GM18867 (cell line): ENCODE data around the gene AP5B1.
"Not testable (repeated sequence)": the region's sequence is repeated elsewhere in the genome, so short reads cannot be mapped to it uniquely, and the experiment has no call there.

Source experiments
- ATAC-seq: cut with Tn5 transposase; IDR thresholded peaks from one replicate; pipeline ENCODE4 v1.9.1; 2021; ENCODE audit warnings: mild to moderate bottlenecking, moderate library complexity; ENCODE audit not compliant: unreplicated experiment

AP5B1 gene

DNA sequence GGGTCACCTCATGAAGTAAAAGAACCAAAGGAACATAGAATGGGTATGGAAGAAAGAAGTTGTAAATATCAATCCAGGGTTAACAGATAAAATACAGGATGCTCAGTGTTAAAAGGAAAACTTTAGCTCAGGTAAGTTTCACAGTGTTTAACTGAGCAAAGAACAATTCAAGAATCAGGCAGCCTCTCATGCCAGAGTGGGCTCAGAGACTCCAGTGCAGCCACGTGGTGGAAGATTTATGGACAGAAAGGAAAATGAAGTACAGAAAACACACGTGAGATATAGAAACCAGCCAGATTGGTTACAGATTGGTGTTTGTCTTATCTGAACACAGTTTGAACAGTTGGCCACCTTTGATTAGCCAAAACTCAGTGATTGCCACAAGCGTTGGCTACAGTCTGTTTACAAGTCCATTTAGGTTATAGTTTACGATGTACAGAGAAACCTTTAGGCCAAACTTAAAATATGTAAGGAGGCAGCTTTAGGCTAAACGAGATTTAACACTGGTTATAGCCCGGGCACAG, 9.1 kb downstream of the AP5B1 start:
- ATAC-seq = no peak

DNA sequence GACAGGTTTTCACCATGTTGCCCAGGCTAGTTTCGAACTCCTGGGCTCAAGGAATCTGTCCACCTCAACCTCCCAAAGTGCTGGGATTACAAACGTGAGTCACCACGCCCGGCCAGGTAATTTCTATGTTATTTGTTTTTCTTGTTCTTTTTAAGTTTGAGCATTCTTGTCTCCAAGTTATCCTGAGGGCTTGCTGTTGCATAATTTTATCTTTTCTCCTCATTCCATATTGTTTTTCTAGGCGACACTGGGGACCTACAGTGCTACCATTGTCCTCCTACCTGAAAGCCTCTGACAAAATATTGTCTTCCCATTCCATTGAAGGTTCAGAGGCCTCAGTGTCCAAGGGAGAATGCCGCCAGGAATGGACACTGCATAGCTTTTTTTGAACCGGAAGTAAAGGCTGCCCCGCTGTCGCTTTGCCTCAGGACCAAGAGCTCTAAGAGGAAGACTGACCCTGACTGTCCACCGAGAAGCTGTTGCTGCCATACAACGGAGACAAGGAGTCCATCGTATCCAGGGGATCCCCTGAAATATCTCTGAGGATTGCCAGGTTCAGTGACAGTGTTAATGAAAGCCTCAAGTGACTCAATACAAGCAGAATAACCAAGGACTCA, 9.7 kb downstream of the AP5B1 start:
- no peak for ATAC-seq

DNA sequence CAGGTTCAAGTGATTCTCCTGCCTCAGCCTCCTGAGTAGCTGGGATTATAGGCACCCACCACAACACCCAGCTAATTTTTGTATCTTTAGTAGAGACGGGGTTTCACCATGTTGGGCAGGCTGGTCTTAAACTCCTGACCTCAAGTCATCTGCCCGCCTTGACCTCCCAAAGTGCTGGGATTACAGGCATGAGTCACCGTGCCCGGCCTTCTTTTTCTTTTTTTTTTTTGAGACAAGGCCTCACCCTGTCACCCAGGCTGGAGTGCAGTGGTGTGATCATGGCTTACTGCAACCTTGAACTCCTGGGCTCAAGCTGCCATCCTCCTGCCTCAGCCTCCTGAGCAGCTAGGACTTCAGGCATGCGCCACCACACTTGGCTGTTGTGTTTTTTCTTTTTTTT, 13.0 kb downstream of the AP5B1 start:
- ATAC-seq = not testable (repeated sequence)

DNA sequence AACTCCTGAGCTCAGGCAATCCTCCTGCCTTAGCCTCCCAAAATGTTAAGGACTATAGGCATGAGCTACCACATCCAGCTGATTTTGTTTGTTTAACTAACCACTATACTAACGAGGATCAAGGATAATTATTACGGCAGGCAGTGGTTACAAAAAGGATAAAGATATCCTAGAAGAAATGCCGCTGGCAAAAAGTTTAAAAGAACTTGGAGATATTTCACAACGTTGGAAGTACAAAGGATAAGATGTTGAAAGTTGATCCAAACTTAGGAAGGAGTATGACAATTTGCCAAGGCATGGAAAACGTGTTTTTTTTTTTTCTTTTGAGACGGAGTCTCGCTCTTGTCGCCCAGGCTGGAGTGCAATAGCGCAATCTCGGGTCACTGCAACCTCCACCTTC, 13.4 kb downstream of the AP5B1 start:
- no peak for ATAC-seq

DNA sequence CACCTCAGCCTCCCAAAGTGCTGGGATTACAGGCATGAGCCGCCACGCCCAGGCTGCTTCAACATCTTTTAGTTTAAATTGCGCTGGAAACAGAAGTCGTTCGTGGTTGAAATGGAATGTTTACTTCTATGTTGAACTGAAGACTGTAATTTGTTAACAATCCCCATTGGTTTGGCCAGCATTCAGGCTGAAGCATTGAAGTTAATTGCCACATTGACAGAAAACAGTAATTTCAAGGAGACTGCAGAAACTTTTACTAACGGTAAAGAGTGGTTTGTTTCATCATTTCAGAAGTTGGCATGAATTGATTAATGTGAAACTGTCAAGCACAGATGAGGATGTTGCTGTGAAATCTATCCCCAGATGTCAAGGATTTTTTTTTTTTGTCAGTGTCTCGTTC, 14.2 kb downstream of the AP5B1 start:
- no peak for ATAC-seq

DNA sequence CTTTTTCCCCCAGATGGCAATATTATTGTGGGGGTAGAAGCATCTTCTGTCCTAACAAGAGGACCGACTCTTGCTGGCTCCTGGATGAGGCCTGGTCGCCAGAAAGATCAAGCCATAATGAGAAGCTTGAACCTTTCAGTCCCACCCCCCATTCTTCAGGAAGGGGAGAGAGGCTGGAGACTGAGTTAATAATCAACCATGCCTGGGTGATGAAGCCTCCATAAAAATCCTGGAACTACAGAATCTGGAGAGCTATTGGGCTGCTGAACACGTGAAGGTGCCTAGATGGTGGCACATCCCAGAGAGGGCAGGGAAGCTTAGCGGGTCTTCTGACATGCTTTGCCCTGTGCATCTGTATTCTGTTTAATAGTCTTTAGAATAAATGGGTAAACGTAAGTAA, 16.3 kb downstream of the AP5B1 start:
- ATAC-seq = no peak

DNA sequence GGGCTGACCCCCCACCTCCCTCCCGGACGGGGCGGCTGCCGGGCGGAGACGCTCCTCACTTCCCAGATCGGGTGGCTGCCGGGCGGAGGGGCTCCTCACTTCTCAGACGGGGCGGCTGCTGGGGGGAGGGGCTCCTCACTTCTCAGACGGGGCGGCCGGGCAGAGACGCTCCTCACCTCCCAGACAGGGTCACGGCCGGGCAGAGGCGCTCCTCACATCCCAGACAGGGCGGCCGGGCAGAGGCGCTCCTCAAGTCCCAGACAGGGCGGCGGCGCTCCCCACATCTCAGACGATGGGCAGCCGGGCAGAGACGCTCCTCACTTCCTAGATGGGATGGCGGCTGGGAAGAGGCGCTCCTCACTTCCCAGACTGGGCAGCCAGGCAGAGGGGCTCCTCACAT, 18.0 kb downstream of the AP5B1 start:
- not testable (repeated sequence) for ATAC-seq

DNA sequence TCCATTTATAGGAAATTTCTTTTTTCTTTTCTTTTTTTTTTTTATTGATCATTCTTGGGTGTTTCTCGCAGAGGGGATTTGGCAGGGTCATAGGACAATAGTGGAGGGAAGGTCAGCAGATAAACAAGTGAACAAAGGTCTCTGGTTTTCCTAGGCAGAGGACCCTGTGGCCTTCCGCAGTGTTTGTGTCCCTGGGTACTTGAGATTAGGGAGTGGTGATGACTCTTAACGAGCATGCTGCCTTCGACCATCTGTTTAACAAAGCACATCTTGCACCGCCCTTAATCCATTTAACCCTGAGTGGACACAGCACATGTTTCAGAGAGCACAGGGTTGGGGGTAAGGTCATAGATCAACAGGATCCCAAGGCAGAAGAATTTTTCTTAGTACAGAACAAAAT, 18.6 kb downstream of the AP5B1 start:
- ATAC-seq = not testable (repeated sequence)

DNA sequence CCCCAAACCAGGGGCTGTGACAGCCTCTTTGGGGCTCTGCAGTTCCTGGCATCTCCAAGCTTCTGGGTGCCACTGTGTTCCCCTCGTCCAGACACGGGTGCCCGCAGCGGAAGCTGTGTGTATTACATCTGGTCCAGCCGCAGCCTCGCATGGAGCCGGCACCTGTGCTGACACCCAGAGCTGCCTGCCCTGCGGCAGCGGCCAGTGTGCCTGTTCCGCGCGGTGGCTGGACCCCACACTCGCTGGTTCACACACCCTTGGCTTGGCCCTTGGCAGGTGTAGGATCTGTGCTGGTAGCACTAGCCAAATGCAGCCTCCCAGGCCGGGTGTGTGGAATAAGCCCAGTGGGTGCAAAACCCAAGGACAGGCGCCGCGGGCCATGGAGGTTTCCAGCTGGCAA, 35.7 kb downstream of the AP5B1 start:
- ATAC-seq = no peak

DNA sequence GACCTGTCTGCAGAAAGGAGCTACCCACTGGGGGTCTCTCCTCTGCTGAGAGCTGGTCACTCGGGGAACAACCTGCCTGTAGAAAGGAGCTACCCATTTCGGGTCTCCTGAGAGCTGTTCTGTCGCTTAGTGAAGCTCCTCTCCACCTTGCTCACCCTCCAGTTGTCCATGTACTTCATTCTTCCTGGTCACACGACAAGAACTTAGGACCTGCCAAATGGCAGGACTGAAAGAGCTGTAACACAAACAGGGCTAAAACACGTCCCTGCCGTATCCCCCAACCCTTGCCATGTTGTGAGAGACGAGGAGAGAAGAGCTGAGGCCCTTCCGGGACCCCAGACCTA, 36.1 kb downstream of the AP5B1 start:
- ATAC-seq = no peak

DNA sequence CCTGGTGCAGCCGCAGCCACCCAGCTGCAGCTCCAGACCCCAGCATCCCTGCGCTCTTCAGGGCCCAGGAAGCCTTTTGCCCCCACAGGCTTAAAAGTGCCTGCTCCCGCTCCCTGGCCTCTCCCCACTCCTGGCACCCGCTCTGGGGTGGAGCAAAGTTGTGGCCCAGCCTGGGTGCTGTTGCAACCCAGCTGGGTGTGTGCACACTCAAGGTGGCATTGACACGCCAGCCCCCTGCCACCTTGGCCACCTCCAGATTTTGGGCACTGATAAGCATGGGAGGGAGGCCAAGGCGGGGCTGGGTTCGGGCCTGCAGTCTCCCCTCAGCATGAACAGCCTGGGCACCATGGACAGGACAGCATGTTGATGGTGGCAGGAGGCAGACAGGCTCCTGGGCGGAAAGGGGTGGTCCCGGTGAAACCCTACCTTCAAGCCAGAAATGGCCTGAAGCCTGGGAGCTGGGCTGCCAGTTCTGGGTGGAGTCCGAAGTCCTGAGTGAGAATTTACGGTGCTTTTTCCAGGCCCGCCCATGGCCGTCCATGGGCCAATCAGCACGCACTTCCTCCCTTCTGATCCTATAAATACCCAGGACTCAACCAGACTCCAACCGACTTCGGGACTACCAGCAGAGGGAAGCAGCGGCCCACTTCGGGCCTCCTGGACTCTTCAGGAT, 36.6 kb downstream of the AP5B1 start:
- ATAC-seq = no peak

DNA sequence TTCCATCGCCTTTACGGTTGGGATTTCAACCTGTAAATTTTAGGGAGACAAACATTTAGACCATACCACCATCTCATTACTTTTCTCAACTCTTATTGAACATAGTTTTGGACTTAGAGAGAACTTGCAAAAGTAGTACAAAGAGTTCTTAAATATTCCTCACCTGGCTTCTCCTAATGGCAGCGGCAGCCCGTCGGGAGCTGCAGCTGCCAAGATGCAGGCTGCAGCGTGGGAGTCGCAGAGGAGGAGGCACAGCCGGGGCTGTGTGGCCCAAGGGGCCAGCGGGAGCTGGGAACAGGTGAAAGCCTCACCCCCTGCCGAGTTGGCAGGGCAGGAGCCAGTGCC, 37.1 kb downstream of the AP5B1 start:
- no peak for ATAC-seq

DNA sequence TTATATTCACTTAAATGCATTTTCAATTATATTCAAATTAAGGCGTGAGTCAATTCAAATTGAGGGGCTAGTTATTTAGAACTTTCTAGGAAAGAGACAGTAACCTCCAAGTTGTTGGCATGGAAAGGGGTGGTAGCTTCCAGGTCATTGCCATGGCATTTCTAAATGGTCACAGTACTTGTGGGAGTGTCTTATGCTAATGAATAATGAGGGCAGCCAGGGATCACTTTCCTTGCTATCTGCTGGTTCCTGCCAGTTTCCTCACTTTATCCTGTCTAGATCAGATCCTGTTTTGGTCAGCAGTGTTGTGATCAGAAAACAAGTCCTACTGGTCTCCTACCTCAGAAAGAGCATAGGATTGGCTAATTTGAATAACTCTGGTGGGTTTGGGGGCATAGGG, 38.4 kb downstream of the AP5B1 start:
- ATAC-seq = no peak

DNA sequence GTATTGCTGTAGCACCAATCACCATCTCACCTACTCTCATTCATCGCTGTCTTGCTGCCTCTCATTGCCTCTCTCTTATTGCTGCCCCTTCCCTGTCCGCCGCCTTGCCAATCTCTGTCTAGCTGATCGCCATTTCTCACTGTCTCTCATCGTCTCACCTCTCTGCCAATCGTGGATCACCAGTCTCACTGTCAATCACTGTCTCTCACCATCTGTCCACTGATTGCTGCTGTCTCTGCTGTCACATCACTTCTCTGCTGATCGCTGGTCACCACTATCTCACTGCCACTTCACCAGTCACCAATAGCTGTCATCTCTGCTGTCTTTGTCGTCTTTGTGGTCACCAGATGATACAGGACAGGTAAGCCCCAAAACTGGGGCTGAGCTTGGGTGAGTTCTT, 39.6 kb downstream of the AP5B1 start:
- no peak for ATAC-seq

DNA sequence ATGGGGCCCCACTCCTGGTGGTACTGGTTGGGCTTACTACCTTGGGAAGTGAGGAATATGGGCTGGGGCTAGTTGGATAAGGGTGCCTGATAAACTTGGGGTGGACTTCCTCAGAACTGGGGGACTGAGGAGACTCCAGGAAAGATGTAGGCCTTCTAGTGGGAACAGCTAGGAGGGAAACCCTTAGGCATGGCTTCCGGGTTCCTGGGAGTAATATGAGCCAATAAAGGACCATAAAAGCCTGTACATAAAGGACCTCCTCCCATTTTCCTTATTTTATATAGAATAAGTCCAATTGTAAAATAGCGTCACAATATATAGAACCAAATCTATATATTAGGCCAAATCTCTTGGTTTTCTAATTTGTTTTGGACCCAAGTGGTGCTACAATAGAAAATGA, 41.8 kb downstream of the AP5B1 start:
- no peak for ATAC-seq

DNA sequence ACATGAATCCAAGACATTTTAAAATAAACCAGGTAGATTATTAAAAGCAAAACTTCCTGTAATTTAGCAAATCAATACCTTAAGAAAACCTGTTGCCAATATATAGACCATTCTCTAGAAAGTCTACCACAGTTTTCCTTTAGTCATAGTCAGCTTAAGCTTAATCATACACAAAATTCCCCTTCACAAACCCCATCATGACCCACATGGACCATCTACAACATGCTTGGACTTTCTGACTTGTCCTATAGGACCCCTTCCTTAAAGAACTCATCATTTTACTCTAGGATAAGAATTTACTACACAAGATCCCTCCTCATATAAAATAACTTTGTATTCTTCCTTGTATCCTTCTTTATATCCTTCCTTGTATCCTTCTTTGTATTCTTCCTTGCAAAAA, 44.0 kb downstream of the AP5B1 start:
- ATAC-seq = no peak

DNA sequence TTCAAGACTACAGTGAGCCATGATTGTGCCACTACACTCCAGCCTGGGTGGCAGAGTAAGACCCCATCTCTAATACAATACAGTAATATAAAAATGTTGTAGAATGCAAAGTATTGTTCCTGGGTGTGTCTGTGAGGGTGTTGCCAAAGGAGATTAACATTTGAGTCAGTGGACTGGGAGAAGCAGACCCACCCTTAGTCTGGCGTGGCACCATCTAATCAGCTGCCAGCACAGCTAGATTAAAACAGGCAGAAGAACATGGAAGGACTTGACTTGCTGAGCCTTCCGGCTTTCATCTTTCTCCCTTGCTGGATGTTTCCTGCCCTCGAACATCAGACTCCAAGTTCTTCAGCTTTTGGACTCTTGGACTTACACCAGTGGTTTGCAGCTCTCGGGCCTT, 45.7 kb downstream of the AP5B1 start:
- not testable (repeated sequence) for ATAC-seq

DNA sequence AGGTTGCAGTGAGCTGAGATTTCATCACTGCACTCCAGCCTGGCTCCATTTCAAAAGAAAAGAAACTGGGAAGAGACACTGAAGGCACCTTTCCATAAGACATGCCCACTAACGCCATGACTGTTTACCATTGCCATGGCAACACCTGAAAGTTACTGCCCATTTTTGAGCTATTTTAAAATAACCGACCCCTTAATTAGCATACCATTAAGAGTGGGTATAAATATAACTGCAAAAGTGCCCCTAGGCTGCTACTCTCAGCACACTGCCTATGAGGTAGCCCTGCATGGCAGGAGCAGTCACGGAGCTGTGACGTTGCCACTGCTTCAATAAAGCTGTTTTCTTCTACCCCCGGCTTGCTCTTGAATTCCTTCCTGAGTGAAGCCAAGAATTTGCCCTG, 50.3 kb downstream of the AP5B1 start:
- no peak for ATAC-seq

DNA sequence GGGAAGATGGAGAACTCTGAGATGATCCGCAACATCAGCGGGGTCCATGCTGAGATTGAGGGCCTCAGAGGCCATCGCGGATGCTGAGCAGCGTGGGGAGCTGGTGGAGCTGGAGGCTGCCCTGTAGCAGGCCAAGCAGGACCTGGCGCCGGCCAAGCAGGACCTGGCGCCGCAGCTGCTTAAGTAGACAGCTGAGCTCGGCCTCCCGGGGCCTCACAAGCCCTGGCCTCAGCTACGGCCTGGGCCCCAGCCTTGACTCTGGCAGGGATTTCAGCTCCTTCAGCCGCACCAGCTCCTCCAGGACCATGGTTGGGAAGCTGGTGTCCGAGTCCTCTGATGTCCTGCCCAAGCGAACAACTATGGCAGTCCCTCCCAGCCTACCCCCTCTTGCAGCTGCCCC, 52.9 kb downstream of the AP5B1 start:
- ATAC-seq = no peak

DNA sequence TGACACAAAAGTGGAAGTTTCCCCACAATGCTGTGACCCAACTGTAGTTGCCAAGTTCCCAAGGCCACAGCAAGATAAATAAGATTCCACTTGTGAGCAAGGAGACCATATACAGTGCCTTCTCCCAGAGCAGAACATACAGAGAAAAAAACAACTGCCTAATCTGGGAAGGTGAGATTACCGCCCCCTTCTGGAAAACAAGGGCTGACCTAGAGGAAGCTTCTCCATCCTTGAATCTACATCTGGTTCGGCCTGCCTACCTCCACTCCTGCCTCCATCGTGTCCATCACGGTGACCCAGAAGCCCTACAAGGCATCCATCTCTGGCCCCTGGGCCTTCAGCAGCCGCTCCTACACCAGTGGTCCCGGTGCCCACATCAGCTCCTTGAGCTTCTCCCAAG, 54.1 kb downstream of the AP5B1 start:
- ATAC-seq = no peak
